Liver (tissue), 9 donors: ENCODE measurements around the gene CEMIP. TPM values are rescaled to one million over a fixed set of nuclear protein-coding genes. Genes with fewer than 3 reads are reported as not detected.

Experiments used
- DNase-seq: peaks from one replicate; pipeline ENCODE4 v3.0.0-alpha.2; 2017; ENCODE audit warnings: low spot score
- H3K27ac ChIP-seq, 2 donors: one replicate each; pipeline ENCODE4 v1.7.0; 2013; ENCODE audit warnings: inconsistent platforms in 2 of 2, low read length in 2 of 2, control low read depth in 1 of 2, low read depth in 1 of 2, mild to moderate bottlenecking in 1 of 2
- H3K27me3 ChIP-seq, 4 donors: one replicate each; pipeline versions ENCODE4 v1.6.1 to v1.7.0; 2013; ENCODE audit warnings: low read length in 3 of 4, inconsistent platforms in 1 of 4, mild to moderate bottlenecking in 1 of 4, moderate library complexity in 1 of 4; ENCODE audit not compliant: control insufficient read depth in 4 of 4, insufficient read depth in 4 of 4
- H3K36me3 ChIP-seq, 4 donors: one replicate each; pipeline versions ENCODE4 v1.6.1 to v1.7.0; 2013; ENCODE audit warnings: low read length in 3 of 4, mild to moderate bottlenecking in 3 of 4, low read depth in 1 of 4, moderate library complexity in 1 of 4; ENCODE audit not compliant: control insufficient read depth in 4 of 4, insufficient read depth in 3 of 4
- H3K4me1 ChIP-seq, 4 donors: one replicate each; pipeline versions ENCODE4 v1.6.1 to v1.7.0; 2013; ENCODE audit warnings: low read length in 3 of 4, mild to moderate bottlenecking in 3 of 4, moderate library complexity in 1 of 4; ENCODE audit not compliant: control insufficient read depth in 4 of 4, insufficient read depth in 4 of 4
- H3K4me3 ChIP-seq, 3 donors: one replicate each; pipeline versions ENCODE4 v1.6.1 to v1.7.0; 2013; ENCODE audit warnings: low read length in 3 of 3, control low read depth in 1 of 3, low read depth in 1 of 3, mild to moderate bottlenecking in 1 of 3
- H3K9ac ChIP-seq, 2 donors: one replicate each; pipeline ENCODE4 v1.7.0; 2013; ENCODE audit warnings: low read length in 2 of 2, mild to moderate bottlenecking in 2 of 2, moderate library complexity in 2 of 2, control low read depth in 1 of 2, low read depth in 1 of 2
- H3K9me3 ChIP-seq, 4 donors: one replicate each; pipeline versions ENCODE4 v1.6.1 to v1.7.0; 2013; ENCODE audit warnings: low read length in 3 of 4; ENCODE audit not compliant: control insufficient read depth in 4 of 4
- ATF3 ChIP-seq: IDR thresholded peaks from 2 replicates; pipeline ENCODE4 v1.6.1; 2016; ENCODE audit warnings: antibody characterized with exemption
- CTCF ChIP-seq: fragments of 150-350 bp; IDR thresholded peaks from 2 replicates; pipeline ENCODE4 v1.5.1; 2017; ENCODE audit warnings: improper control_type of control experiment, low read depth, low read length; ENCODE audit not compliant: missing input control
- FOXA1 ChIP-seq: IDR thresholded peaks from 2 replicates; pipeline ENCODE4 v1.6.1; 2016; ENCODE audit warnings: antibody characterized with exemption
- FOXA2 ChIP-seq: IDR thresholded peaks from 2 replicates; pipeline ENCODE4 v1.6.1; 2016; ENCODE audit warnings: antibody characterized with exemption
- GABPA ChIP-seq, 2 donors: IDR thresholded peaks in 1 of 2; conservative IDR thresholded peaks in 1 of 2; 2 replicates each; pipeline ENCODE4 v1.6.1; 2016; ENCODE audit warnings: antibody characterized with exemption in 2 of 2, mild to moderate bottlenecking in 1 of 2, moderate library complexity in 1 of 2
- HNF4A ChIP-seq, 2 donors: conservative IDR thresholded peaks; 2 replicates each; pipeline ENCODE4 v1.6.1; 2016; ENCODE audit warnings: antibody characterized with exemption in 2 of 2, mild to moderate bottlenecking in 2 of 2
- HNF4G ChIP-seq: IDR thresholded peaks from 2 replicates; pipeline ENCODE4 v1.6.1; 2016; ENCODE audit warnings: antibody characterized with exemption
- JUND ChIP-seq, 2 donors: IDR thresholded peaks; 2 replicates each; pipeline ENCODE4 v1.6.1; 2016; ENCODE audit warnings: antibody characterized with exemption in 2 of 2
- MAX ChIP-seq: IDR thresholded peaks from 2 replicates; pipeline ENCODE4 v1.6.1; 2016; ENCODE audit warnings: antibody characterized with exemption
- NR2F2 ChIP-seq: IDR thresholded peaks from 2 replicates; pipeline ENCODE4 v1.6.1; 2016; ENCODE audit warnings: antibody characterized with exemption
- RAD21 ChIP-seq, 2 donors: IDR thresholded peaks; 2 replicates each; pipeline ENCODE4 v1.6.1; 2016; ENCODE audit warnings: antibody characterized with exemption in 2 of 2, mild to moderate bottlenecking in 2 of 2
- REST ChIP-seq: IDR thresholded peaks from 2 replicates; pipeline ENCODE4 v1.6.1; 2016; ENCODE audit warnings: antibody characterized with exemption, mild to moderate bottlenecking
- YY1 ChIP-seq: IDR thresholded peaks from 2 replicates; pipeline ENCODE4 v1.6.1; 2016; ENCODE audit warnings: antibody characterized with exemption, mild to moderate bottlenecking
- ZBTB33 ChIP-seq: IDR thresholded peaks from 2 replicates; pipeline ENCODE4 v1.6.1; 2016; ENCODE audit warnings: antibody characterized with exemption
- WGBS: extraction: QIAGEN DNeasy Blood & Tissue Kit; methylation state at CpG from one replicate; pipeline ENCODE4 v1.1.7; 2013; 5-methylcytosine and 5-hydroxymethylcytosine counted together
- polyA plus RNA-seq, 2 donors: library from polyadenylated mRNA; stranded (reverse) in 1 of 2; unstranded in 1 of 2; fragments of 200-250 nt in 1 of 2; fragments of >200 nt in 1 of 2; fragmentation: Nextera tagmentation in 1 of 2; extraction: Ambion mirVana in 1 of 2; gene quantifications; one replicate each; pipeline versions ENCODE4 v1.2.1 to v1.2.3, GENCODE V29; 2013 to 2015
- total RNA-seq, 2 donors: library from RNA; depleted of rRNA; stranded (reverse); fragments of >200 nt; gene quantifications; one replicate each; pipeline ENCODE4 v1.2.3, GENCODE V29; 2014
- donor health status: healthy.
- donor health status: healthy.
- donor health status: healthy.
- donor health status: healthy.
- donor health status: healthy.

Gene CEMIP
- total and polyA plus RNA-seq, 4 donors: under 0.01 to 0.89 (median 0.21) TPM

- Histone ChIP-seq H3K9ac (no peak overlapping the region), H3K27ac (no peak overlapping the region), H3K36me3 (no peaks in the 10 kb centered on the region), H3K4me1 (peaks cover 2 to 18% (median 13%) of the 10 kb centered on the region in 4 donors), H3K4me3 (no peak overlapping the region), H3K9me3 (no peaks in the 10 kb centered on the region), H3K27me3 (no peaks in the 10 kb centered on the region)
- DNase-seq: no peak
- WGBS: 97% methylated on average over 1 of the region's 1 CpG
- TF ChIP-seq HNF4A (conservative IDR thresholded peaks at IDR 0.05): no peak
- TF ChIP-seq NR2F2: no peak
- no peak for TF ChIP-seq HNF4G
- no peak for TF ChIP-seq REST
- TF ChIP-seq GABPA (IDR thresholded peaks at IDR 0.05 in 1 of 2, conservative IDR thresholded peaks at IDR 0.05 in 1 of 2): no peak
- TF ChIP-seq JUND (IDR thresholded peaks at IDR 0.05): no peak
- TF ChIP-seq YY1: no peak
- TF ChIP-seq MAX: no peak
- TF ChIP-seq FOXA2: no peak
- no peak for TF ChIP-seq RAD21 (IDR thresholded peaks at IDR 0.05)
- TF ChIP-seq ZBTB33: no peak
- TF ChIP-seq ATF3: no peak
- no peak for TF ChIP-seq FOXA1
Measured at GRCh38 chr15:80992441-80992840, 213.3 kb downstream of the CEMIP start.

DNA sequence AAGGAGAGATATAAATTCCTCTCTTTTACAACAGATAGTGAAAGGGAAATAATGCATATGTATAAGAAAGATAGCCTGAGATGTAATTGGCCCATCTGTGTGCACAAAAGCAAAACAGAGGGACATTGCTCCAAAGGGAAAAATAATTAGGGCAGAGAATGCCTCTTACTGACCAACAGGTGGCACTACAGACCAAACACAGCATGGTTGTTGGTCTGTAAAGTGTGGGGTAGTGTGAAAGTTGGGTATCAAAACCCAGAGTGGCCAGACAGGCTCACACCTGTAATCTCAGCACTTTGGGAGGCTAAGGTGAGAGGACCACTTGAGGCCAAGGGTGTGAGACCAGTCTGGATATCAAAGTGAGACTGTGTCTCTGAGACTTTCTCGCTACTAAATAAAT, 217.1 kb downstream of the CEMIP start:
- no peak for DNase-seq
- no peak overlapping the region for H3K4me3 ChIP-seq
- no peaks in the 10 kb centered on the region for H3K36me3 ChIP-seq
- no peak overlapping the region for H3K27ac ChIP-seq
- no peaks in the 10 kb centered on the region for H3K27me3 ChIP-seq
- no peaks in the 10 kb centered on the region for H3K9me3 ChIP-seq
- H3K9ac ChIP-seq: no peak overlapping the region
- WGBS: 96% methylated on average over 1 of the region's 1 CpG
- no peak for TF ChIP-seq ATF3
- TF ChIP-seq REST: no peak
- TF ChIP-seq JUND (IDR thresholded peaks at IDR 0.05): no peak
- no peak for TF ChIP-seq GABPA (IDR thresholded peaks at IDR 0.05 in 1 of 2, conservative IDR thresholded peaks at IDR 0.05 in 1 of 2)
- no peak for TF ChIP-seq NR2F2
- peak; percentile 66 for TF ChIP-seq CTCF
- TF ChIP-seq RAD21 (IDR thresholded peaks at IDR 0.05): peak; percentile 84 to 91
- no peak for TF ChIP-seq HNF4A (conservative IDR thresholded peaks at IDR 0.05)
- H3K4me1 ChIP-seq: peaks cover 3 to 7% (median 3%) of the 10 kb centered on the region in 4 donors
